CD4-positive, alpha-beta T cell treated with Interleukin-10 for 1 hour (primary cell): ENCODE results near the gene AGRP.
"Not testable (repeated sequence)": the region's sequence is repeated elsewhere in the genome, so short reads cannot be mapped to it uniquely, and the experiment has no call there.

ENCODE experiments used
- DNase-seq: peaks from one replicate; pipeline ENCODE4 v3.0.0-alpha.2; 2020

The AGRP gene

DNA sequence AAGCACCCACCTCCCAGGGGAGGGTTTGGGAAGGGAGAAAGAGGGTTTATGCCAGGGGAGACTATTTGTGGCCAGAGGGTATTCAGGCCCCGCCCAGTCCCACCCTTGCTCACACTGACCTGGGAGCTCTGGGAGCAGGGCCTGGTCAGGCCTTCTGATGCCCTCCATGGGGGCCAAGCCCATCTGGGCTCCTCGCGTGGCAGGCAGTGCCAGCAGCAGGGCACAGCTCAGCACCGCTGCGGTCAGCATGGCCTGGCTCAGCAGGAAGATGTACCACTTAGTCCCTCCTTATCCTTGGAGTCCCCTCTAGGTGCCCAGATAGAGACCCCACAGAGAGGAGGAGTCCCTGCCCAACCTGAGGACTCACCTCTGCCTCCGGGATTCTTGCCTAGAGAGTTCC is at the start of gene AGRP:
AGRP (minus strand) TSS at position 398 of the 400 bp plus-strand sequence; CDS start at position 249, 149 bp downstream.
- DNase-seq, result no peak

DNA sequence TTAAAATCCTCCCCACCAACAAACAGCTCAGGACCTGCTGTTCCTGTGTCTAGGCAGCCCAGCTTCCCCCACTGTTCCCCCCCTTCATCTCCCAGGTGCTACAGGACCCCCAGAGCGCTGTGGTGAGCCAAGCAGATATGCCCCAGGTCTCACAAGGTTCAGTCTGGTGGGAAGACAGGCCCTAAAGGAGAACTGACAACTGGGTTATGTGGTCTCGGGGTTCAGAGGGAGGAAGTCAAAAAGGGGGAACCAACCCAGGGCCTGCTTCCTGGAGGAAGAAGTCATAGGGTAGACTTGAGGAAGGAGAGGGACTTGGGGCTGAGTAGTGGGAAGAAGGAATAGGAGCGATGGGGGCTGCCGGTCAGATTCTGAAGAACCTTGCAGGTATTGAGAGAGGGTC is 47.9 kb upstream of the AGRP start:
- no peak for DNase-seq

DNA sequence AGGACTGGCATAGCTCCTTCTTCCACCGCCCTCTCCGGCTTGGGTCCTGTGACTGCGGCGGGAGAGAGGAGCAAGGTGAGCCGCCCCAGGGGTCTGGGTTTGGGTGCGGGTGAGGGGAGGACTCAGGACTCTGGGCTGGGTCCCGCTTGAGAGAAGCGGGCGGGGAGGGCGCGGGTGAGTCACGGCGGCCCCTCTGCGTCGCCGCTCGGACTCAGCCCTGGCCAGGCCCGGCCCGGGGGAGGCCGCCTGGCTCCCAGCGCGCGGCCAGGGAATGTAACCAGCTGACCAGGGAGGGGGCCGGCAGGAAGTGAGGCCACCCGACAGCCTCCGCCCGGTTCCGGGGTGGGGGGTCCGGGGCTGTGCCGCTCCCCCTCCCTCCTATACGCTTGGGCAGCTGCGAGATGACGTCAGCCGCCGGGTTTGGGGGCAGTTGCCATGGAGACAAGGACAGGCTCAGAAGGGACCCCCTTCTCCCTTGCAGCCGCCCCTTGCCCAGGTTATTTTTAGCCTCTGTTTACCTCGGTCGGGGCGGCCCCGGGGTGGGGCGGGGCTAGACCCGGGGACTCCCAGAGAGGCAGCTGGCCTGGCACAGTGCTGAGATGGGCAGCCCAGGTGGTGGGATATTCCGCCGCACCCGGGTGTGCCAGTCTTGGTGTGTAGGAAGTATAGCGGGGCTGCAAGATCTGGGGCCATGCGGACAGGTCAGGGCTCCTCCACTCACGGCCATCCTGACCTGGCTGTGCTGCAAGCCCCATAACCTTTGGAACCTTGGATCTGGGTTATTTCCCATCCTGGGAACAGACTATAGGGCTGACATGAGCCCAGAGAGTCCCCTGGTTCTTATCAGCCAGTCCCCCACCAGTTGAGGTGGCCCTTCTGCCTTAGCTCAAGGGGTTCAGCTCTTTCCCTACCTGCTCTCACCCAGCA is 46.9 kb upstream of the AGRP start:
- peak; percentile 51 for DNase-seq

GRCh38 chr16:67529582-67530012 is 46.2 kb upstream of the AGRP start:
- DNase-seq, result no peak

DNA sequence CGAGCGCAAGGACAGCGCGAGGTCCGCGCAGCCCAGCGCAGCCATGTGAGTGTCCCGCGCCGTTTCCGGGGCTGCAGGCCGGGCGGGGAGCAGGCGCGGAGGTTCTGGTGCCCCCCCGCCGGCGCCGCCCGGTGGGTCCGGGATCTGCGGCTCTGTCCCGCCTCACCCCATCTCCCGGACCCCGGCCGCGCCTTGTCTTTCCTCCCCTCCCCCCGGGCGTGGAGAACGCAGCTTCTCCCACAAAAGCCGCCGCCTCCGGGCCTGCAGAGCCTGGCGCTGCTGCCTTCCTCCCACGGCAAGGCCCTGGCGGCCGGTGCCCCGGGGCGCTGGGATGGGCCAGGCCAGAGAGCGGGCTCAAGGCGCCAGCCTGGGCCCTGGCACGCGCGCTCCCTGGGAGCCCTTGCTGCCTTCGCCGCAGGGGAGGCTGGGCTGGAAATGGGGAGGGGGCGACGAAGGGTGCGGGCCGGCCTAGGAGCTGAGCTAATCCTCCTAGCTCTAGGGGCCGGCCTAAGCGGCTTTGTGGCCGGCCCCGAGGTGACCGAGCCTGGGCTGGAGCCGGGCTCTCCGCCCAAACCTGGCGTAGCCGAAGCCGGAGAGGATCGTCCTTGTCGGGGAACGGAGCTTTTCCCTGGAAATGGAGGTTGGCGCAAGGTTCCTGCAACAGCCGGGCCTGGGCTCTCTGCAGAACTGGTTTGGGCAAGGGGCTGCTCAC is 45.7 kb upstream of the AGRP start:
- no peak for DNase-seq

DNA sequence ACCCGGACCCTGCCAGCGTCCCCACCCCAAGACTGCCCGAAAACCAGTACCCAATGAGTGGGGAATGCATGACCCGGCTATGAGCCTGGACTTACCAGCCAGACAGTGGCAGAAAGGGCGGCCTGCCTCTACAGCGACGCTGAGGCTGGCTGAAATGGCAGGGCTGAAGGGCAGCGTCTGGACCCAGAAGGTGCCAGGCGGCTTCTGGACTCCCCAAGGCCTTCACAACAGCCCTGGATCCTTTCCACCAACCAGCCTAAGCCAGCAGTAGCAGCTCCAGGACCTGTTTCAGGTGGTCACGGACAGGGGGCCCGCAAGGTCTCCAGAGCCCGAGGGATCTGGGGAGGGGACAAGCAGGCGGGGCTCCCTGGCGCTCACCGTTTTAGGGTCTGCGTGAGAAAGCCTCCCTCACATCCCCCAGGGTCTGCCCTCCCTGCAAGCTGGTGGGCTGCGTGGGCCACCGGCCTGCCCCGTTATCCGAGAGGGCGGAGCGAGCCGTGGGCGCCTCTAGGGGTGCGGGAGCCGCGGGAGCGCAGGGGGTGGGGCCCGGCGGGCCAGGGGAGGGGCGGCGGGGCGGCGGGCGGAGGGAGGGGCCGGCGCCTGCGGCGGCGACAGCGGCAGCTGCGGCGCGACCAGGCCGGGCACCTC is 45.0 kb upstream of the AGRP start, which contains the start of gene RIPOR1:
RIPOR1 (plus strand) TSS at position 608 of the 648 bp plus-strand sequence. CDS start 9,618 bp downstream, outside the sequence.
- DNase-seq, result peak; percentile 52

- DNase-seq, result no peak
These were observed 42.9 kb upstream of the AGRP start for GRCh38 chr16:67526149-67526791.

DNA sequence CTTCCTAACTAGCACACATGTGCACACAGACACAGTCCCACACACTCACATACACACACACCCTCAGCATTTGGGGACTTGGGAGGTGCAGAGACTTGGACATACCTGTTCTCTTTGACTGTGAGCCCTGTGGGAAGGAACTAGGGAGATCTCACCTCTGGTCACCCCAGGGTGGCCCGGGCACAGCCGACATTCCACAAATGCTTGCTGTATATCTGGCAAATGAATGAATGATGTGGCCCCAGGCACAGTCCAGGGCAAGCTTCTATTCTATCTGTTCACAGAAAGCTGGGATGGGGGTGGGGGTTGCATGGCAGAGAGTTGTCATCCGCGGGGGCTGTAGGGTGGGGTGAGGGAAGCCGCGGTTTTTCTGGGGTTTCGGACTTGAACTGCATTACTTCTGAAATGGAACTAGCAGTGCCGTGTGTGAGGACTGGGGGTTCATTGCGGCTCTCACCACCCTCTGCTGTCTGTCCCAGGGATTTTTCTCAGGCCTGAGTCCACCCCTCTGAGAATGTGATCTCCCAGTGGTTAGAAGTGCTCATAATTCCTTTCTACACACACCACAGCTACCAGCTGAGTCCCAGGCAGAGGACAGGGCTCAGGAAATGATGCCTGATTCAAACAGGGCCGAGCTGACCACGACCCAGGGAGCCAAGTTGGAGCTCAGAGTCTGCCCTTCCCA is 42.0 kb upstream of the AGRP start:
- no peak for DNase-seq

GRCh38 chr16:67521095-67521804 is 37.9 kb upstream of the AGRP start:
- peak; percentile 98 for DNase-seq

DNA sequence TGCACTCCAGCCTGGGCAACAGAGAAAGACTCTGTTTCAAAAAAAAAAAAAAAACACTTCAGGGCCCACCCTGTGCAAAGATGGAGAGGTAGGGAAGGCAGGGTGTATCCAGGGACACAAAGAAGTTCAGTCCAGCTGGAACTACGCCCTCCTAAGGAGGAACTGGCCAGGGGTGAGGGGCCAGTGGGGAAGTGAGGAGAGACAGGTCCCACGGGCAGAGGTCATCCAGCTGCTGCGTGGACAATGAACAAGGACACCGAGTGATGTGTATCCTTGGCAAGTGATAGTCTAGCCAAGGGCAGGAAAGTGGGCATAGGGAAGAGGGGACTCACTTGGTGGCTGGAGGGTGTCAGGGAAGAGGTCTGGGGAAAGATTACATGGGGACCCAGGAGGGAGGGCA is 35.9 kb upstream of the AGRP start:
- DNase-seq, result no peak

GRCh38 chr16:67518676-67519075 is 35.3 kb upstream of the AGRP start:
- no peak for DNase-seq

DNA sequence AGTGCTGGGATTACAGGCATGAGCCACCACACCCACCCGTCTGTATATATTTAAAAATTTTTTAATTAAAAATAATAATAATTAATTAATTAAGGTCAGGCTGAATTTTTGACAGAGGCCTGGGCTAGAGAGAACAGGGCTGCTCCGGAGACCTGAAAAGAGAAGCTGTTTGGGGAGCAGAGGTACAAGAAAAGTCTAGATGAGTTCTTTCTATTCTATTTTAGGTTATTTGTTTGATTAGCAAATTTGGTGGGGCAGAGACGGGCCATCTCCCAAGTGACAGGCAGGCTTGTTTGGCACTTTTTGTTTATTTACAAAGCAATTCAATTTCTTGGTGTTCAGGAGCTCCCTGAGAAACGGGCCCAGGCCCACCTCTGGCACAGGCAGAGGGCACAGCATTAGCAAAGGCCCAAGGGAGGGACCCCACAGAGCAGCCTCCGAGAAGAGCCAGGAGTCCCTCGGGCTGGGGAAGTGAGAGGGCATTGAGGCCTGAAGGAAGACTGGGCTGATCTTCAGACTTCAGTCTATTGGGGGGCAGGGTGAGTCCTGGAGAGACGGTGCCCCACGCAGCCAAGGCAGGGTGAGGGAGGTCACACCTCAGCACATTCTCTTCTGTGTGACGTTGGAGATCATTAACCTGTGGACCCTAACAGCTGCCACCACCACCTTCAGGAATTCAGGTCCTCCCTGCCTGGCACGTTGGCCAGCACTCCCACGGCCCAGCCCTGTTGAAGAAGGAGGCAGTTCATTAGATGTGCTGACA is 34.5 kb upstream of the AGRP start:
- no peak for DNase-seq

DNA sequence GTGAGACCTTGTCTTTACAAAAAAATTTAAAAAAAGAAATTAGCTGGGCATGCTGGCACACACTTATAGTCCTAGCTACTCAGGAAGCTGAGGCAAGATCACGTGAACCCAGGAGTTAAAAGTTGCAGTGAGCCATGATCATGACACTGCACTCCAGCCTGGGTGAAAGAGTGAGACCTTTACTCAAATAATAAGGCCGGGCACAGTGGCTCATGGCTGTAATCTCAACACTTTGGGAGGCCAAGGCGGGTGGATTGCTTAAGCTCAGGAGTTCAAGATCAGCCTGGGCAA is 33.8 kb upstream of the AGRP start:
- no peak for DNase-seq

GRCh38 chr16:67516296-67517154 is 33.2 kb upstream of the AGRP start:
- DNase-seq, result no peak

- DNase-seq, result peak; percentile 86
These were observed 31.1 kb upstream of the AGRP start for GRCh38 chr16:67514382-67514828.

DNA sequence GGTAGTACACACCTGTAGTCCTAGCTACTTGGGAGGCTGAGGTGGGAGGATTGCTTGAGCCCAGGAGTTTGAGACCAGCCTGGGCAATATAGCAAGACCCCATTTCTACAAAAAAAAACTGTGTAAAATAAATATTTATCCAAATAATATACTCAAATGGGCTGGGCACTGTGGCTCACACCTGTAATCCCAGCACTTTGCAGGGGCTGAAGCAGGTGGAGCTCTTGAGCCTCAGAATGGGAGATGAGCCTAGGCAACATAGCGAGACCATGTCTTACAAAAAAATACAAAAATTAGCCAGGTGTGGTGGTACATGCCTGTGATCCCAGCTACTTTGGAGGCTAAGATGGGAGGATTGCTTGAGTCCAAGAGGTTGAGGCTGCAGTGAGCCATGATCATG is 30.5 kb upstream of the AGRP start:
- DNase-seq, result not testable (repeated sequence)

DNA sequence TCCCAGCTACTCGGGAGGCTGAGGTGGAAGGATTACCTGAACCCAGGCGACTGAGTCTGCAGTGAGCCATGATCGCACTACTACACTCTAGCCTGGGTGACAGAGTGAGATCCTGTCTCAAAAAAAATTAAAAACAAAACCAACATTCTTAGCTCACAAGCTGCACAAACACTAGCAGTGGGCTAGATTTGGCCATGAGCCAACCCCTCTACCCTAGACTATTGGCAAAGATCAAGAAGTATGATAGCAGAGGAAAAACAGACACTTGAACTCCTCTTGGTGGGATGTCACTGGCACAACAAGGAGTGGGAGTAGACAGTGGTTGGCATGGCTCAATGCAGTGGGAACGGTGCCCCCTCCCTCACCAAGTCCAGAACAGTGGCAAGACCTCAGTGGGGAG is 25.7 kb upstream of the AGRP start:
- DNase-seq, result peak; percentile 28

DNA sequence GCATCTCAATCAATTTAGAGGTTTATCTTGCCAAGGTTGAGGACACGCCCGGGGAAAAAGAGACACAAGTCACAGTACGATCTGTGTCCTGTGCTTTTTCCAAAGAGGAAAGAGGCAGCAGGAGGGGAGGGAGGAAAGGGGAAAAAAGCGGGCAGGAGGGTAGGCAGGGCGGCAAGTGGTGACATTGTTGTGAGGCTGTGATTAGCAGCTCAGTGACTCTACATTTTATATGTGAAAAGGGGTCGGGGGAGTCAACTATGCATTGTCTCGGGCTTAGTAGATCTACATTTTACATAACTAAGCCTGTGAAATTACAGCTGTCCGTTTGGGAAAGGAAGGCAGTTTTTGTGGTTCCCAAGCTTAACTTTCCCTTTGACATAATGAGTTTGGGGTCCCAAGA is 23.1 kb upstream of the AGRP start:
- DNase-seq, result no peak

DNA sequence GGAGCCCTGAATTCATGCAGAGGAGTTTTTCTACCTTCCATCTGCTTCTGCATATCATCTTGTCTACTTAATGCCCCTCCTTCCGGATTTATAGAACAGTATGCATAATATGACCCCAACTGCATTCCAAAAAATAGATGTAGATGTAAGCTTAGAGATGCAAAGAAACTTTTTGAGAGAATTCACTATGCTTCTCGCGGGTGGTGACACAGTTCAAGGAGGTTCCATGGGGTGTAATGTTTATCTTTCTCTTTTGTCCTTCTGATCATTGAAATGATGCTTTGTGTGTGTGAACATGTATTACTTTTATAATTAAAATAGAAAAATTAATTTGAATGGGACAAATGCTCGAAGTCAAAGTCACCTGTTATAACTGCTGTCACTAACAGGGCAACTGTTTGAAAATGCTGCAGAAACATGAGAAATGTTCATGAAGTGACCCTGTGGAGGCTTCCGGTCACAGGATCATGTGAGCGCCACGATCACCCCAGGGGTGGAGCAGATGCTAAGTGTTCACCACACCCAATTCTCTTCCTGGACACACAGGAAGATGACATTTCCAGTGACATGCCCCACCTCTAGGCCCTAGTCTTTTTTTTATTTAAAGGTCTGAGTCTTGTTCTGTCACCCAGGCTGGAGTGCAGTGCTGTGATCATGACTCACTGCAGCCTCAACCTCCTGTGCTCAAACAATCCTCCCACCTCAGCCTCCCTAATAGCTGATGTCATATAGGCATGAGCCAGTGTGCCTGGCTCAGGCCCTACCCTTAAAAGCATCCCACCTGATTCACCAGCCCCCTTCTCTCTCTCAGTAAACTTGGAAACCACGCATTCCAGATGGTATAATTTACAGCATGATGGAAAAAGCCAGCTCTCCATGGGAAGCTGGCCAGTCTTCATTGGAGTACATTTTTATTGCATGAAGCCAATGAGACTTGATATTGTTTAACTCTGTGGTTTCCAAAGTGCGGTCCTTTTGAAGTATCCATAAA is 21.0 kb upstream of the AGRP start:
- DNase-seq, result peak; percentile 73
